Ascending aorta (tissue), 2 donors: ENCODE measurements around the gene TSC2. TPM values are rescaled to one million over a fixed set of nuclear protein-coding genes. Genes with fewer than 3 reads are reported as not detected.

Experiments used
- DNase-seq, 2 donors: peaks; one replicate each; pipeline ENCODE4 v3.0.0-alpha.2; 2019; ENCODE audit warnings: low spot score in 2 of 2
- H3K27ac ChIP-seq, 2 donors: fragments of 200-600 bp; sonication (generic); one replicate each; pipeline ENCODE4 v1.5.1; 2016 to 2017; ENCODE audit warnings: mild to moderate bottlenecking in 1 of 2
- H3K27me3 ChIP-seq: fragments of 200-600 bp; sonication (generic); one replicate; pipeline ENCODE4 v1.5.1; 2017
- H3K36me3 ChIP-seq, 2 donors: fragments of 200-600 bp; sonication (generic); one replicate each; pipeline ENCODE4 v1.5.1; 2016
- H3K4me1 ChIP-seq, 2 donors: fragments of 200-600 bp; sonication (generic); one replicate each; pipeline ENCODE4 v1.5.1; 2016 to 2017; ENCODE audit warnings: mild to moderate bottlenecking in 1 of 2
- H3K4me3 ChIP-seq, 2 donors: fragments of 200-600 bp; sonication (generic); one replicate each; pipeline ENCODE4 v1.5.1; 2016 to 2017; ENCODE audit warnings: mild to moderate bottlenecking in 1 of 2
- H3K9me3 ChIP-seq, 2 donors: fragments of 200-600 bp; sonication (generic); one replicate each; pipeline ENCODE4 v1.5.1; 2016
- CTCF ChIP-seq, 3 experiments: fragments of 200-600 bp in 2 of 3; fragments of 450-650 bp in 1 of 3; sonication (generic) in 2 of 3; IDR thresholded peaks; one replicate each; pipeline ENCODE4 v1.5.1; 2016 to 2019; ENCODE audit warnings: antibody characterized with exemption in 3 of 3, mild to moderate bottlenecking in 1 of 3, moderate library complexity in 1 of 3
- intact Hi-C: fragments of 100-400 bp; cut with DNase I; formaldehyde crosslinking; loops from one replicate; pipeline ENCODE4 v1.15.1; 2023
- total RNA-seq: library from RNA; depleted of rRNA; stranded (reverse); fragments of >200 nt; gene quantifications from one replicate; pipeline ENCODE4 v1.1.0, GENCODE V29; 2016

Gene TSC2
- total RNA-seq, 1 donor from 2014 or later, result 258 TPM

GRCh38 chr16:2075631-2076030, 27.8 kb downstream of the TSC2 start:
- no peak for TF ChIP-seq CTCF (IDR thresholded peaks at IDR 0.05)
- no peak for DNase-seq
- Histone ChIP-seq H3K9me3 (no peaks in the 10 kb centered on the region), H3K4me3 (no peak overlapping the region), H3K27ac (no peak overlapping the region), H3K4me1 (no peaks in the 10 kb centered on the region), H3K36me3 (peaks cover 74 to 94% of the 10 kb centered on the region in 2 donors), H3K27me3 (no peaks in the 10 kb centered on the region)
- intact Hi-C loops, result no loop called here

- H3K9me3 ChIP-seq, result no peaks in the 10 kb centered on the region
- H3K27ac ChIP-seq, result no peak overlapping the region
- intact Hi-C loops, result no loop called here
- H3K36me3 ChIP-seq, result peaks cover 71 to 94% of the 10 kb centered on the region in 2 donors
- DNase-seq, result no peak
- no peak for TF ChIP-seq CTCF (IDR thresholded peaks at IDR 0.05)
- H3K27me3 ChIP-seq, result no peaks in the 10 kb centered on the region
- no peak overlapping the region for H3K4me3 ChIP-seq
- H3K4me1 ChIP-seq, result no peaks in the 10 kb centered on the region
Measured at GRCh38 chr16:2076072-2076865, 28.5 kb downstream of the TSC2 start.

- Histone ChIP-seq H3K9me3 (no peaks in the 10 kb centered on the region), H3K4me1 (no peaks in the 10 kb centered on the region), H3K36me3 (peaks cover 67 to 94% of the 10 kb centered on the region in 2 donors), H3K27ac (no peak overlapping the region), H3K4me3 (no peak overlapping the region), H3K27me3 (no peaks in the 10 kb centered on the region)
- DNase-seq, result no peak
- TF ChIP-seq CTCF (IDR thresholded peaks at IDR 0.05), result no peak
- intact Hi-C loops, result no loop called here
Measured at GRCh38 chr16:2077016-2077415, 29.2 kb downstream of the TSC2 start.

GRCh38 chr16:2077696-2078095, 29.9 kb downstream of the TSC2 start:
- Histone ChIP-seq H3K4me1 (no peaks in the 10 kb centered on the region), H3K9me3 (no peaks in the 10 kb centered on the region), H3K4me3 (no peak overlapping the region), H3K36me3 (peaks cover 68 to 90% of the 10 kb centered on the region in 2 donors), H3K27ac (no peak overlapping the region), H3K27me3 (no peaks in the 10 kb centered on the region)
- intact Hi-C loops, result no loop called here
- TF ChIP-seq CTCF (IDR thresholded peaks at IDR 0.05), result no peak
- DNase-seq, result no peak

- Histone ChIP-seq H3K27ac (no peak overlapping the region), H3K36me3 (peaks cover 65 to 86% of the 10 kb centered on the region in 2 donors), H3K4me3 (no peak overlapping the region), H3K9me3 (no peaks in the 10 kb centered on the region), H3K4me1 (no peaks in the 10 kb centered on the region), H3K27me3 (no peaks in the 10 kb centered on the region)
- TF ChIP-seq CTCF (IDR thresholded peaks at IDR 0.05), result no peak
- intact Hi-C loops, result no loop called here
- DNase-seq, result no peak
Measured at GRCh38 chr16:2078096-2078495, 30.3 kb downstream of the TSC2 start.
